HG02852 (cell line): ENCODE results near the gene TUFT1.
"Not testable (repeated sequence)": the region's sequence is repeated elsewhere in the genome, so short reads cannot be mapped to it uniquely, and the experiment has no call there.

ENCODE experiments used
- ATAC-seq: cut with Tn5 transposase; IDR thresholded peaks from one replicate; pipeline ENCODE4 v1.9.1; 2021; ENCODE audit warnings: mild to moderate bottlenecking, moderate library complexity; ENCODE audit not compliant: unreplicated experiment

TUFT1 gene

DNA sequence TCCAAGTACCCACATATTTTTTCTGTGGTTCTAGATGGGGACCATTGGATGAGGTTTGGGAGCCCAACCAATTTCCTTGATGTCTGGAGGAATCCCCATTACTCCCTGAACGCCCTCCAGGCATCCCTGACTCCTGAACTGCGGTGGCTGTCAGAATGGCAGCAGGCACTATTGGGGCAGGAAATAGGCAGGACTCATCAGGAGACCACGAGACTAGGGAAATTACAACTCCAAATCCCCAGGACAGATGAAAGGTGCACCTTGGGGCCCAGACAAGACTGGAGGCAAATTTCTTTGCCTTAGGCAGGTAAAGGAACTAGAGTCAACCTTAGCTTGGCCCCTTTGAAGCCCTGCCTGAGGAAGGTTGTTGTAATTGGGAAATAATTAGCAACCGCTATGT lies 27.8 kb upstream of the TUFT1 start:
- no peak for ATAC-seq

DNA sequence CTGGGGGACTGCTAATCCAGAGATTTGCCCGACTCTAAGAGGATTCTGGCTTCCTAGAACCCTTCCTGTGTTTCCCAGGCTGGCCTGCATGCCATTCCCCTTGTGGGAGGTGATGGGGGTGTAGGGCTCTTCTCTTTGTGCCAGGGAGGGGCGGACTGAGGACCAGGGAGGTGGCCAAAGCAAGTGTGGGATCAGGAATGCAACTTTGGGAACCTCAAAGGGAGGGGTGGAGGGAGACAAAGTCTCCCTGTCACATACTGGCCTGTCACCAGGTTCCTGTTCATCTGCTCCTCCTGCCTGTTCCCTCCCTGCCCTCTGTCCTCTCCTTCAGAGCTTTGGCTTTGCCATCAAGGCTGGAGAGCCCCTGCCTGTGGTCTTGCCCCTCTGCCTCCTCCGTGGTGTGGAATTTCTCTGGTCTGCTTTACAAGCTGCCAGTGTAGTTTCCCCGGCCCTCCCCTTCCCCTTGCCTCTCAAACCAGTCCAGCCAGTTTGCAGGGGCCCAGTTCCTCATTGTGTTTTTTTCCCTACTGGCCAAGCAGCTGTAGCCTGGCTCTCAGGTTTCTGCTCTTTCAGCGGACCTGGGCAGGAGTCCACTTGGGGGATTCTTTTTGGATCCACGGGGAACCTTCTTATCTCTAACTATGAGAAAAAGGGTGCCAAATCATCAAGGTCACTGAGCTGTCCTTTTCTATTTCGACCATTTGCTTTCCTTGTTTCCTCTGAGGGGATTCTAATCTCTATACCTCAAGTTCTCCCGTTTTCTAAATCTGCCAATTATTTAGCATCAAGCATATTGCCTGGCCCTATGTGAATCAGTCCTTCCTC lies 27.1 kb upstream of the TUFT1 start:
- no peak for ATAC-seq

DNA sequence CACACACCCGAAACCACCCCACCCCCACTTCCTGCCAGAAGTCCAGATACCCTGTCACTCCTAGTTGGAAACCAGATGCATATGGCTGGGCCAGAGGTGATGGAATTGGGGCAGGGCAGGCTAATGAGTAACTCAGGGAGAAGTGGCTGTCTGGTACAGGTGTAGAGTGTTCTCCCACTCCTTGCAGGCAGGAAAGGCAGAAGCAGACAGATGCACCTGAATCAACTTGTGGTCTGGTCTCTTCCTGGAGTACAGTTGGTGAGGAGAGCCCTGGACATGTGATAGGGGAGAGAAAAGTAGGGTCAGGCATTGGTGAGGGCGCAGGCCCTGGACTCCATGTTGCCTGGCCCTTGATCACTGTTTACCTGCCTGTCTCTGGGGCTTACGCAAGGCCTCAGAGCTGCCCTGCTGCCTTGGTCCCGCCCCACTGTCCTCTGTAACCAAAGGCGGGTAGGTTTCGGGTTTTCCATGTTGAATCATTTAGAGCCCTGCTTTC lies 26.4 kb upstream of the TUFT1 start:
- ATAC-seq = no peak

DNA sequence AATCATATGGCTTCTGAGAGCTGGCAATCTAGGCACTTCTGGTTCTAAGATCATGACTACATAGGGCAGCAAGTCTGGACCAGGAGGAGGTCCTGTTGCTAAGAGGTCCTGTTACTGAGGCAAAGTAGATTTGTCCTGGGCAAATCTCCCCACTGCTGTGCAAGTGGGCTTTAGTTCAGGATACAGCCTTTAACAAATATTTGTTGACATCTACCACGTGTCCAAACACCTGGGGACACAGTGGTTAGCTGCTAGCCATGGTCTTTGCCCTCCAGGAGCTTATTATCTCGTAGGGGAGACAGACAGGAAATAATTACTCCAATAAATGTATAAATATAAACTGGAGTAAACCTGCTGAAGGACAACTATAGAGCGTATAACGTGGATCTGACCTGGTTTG lies 25.7 kb upstream of the TUFT1 start:
- no peak for ATAC-seq

DNA sequence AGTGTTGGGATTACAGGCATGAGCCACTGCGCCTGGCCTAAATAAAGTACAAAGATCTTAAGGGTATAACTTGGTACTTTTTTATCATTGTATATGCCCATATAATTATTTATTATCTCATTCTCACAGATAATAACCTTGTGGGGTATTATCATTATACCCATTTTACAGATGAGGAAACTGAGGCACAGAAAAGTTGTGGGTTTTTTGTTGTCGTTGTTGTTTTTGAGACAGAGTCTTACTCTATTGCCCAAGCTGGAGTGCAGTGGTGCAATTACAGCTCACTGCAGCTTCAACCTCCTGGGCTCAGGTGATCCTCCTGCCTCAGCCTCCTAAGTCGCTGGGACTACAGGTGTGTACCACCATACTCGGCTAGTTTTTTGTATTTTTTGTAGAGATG lies 24.8 kb upstream of the TUFT1 start:
- no peak for ATAC-seq

DNA sequence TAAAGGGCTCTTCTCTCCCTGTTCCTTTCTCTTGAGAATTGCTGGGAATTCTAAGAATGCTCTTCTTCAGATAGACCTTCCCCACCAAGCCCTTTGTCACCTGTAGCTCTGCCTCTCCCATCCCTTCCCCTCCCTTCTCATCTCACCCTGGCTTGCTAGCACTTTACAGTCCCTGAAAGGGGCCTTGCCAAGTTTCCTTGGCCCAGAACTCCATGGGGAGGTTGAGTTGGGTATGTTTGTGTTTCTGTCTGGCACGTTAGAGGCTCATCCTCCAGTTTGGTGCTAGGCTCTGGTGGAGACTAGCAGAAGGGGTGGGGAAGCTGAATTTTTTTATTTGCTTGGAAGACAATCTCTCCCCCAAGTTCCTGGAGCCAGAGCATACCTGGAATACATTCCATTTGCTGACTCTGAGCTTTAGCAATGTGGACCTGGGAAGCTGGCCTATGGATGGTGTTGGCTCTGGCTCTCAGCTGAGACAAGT lies 24.0 kb upstream of the TUFT1 start:
- no peak for ATAC-seq

DNA sequence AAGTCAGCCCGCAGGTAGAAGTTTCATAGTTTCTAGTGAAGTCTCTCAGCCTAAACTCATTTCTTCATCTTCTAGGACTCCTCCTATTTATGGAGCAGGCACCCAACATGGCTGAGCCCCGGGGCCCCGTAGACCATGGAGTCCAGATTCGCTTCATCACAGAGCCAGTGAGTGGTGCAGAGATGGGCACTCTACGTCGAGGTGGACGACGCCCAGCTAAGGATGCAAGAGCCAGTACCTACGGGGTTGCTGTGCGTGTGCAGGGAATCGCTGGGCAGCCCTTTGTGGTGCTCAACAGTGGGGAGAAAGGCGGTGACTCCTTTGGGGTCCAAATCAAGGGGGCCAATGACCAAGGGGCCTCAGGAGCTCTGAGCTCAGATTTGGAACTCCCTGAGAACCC lies 21.7 kb upstream of the TUFT1 start:
- no peak for ATAC-seq

DNA sequence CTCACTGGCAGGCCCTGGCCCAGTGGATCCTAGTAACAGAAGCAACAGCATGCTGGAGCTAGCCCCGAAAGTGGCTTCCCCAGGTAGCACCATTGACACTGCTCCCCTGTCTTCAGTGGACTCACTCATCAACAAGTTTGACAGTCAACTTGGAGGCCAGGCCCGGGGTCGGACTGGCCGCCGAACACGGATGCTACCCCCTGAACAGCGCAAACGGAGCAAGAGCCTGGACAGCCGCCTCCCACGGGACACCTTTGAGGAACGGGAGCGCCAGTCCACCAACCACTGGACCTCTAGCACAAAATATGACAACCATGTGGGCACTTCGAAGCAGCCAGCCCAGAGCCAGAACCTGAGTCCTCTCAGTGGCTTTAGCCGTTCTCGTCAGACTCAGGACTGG lies 21.2 kb upstream of the TUFT1 start:
- no peak for ATAC-seq

DNA sequence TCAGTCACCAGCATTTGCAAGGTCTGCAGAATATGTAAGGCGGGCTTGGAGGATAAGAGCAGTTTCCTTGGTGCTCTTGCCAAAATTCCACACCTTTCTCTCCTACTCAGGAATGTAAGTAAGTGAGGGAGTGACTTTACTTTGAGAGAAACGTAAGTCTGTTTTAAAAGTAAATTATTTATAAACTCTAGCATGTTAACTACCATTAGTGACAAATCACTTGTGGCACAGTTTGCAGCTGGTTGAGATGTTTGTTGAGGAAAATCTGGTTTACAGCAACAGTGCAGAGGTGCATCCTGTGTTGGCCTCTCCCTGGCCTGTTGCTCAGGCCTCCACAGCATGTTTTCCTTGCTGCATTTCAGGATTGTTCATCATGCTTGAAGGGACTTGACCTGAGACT lies 20.4 kb upstream of the TUFT1 start:
- ATAC-seq = no peak

DNA sequence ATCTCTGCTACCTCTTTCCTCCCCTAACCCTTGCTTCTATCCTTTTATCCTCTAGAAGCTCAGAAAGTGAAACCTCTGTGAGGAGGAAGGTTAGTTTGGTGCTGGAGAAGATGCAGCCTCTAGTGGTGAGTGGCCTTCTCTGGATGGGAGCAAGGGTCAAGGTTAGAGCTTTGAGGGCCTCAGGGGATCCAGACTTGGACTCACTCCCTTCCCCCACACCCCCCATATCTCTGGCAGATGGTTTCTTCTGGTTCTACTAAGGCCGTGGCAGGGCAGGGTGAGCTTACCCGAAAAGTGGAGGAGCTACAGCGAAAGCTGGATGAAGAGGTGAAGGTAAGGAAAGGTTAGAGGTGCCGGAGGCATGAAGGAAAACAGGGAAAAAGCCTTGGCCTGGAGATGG lies 19.8 kb upstream of the TUFT1 start:
- ATAC-seq = no peak

DNA sequence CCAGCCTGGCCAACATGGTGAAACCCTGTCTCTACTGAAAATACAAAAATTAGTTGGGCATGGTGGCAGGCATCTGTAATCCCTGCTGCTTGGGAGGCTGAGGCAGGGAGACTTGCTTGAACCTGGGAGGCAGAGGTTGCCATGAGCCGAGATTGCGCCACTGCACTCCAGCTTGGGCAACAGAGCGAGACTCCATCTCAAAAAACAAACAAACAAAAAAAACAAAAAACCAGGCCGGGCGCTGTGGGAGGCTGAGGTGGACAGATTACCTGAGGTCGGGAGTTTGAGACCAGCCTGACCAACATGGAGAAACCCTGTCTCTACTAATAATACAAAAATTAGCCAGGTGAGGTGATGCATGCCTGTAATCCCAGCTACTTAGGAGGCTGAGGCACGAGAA lies 17.7 kb upstream of the TUFT1 start:
- ATAC-seq = not testable (repeated sequence)

DNA sequence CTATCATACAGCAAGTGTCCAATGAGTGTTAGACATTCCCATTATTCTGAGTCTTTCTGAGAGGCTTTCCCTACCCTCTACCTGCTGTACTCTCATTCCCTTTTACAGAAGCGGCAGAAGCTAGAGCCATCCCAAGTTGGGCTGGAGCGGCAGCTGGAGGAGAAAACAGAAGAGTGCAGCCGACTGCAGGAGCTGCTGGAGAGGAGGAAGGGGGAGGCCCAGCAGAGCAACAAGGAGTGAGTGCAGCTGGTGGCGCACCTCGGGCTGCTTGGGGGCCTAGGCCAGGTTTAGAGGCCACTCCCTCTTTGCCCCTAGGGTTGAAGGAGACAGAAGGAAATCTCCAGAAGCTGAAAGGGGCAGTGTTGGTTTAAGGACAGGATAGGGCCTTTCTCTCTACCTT lies 16.8 kb upstream of the TUFT1 start:
- no peak for ATAC-seq

DNA sequence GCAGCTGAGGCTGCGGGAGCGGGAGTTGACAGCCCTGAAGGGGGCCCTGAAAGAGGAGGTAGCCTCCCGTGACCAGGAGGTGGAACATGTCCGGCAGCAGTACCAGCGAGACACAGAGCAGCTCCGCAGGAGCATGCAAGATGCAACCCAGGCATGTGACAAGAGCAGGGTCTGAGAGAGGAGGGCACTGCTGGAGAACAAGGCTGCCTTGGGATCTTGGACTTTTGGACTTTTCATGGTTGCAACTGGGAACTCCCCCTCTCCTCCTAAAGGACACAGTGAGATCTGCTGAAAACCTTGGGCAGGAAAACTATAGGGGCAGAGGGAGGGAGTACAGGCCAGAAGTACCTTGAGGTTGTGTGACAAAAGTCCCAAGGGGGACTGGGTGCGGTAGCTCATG lies 15.4 kb upstream of the TUFT1 start:
- ATAC-seq = no peak

DNA sequence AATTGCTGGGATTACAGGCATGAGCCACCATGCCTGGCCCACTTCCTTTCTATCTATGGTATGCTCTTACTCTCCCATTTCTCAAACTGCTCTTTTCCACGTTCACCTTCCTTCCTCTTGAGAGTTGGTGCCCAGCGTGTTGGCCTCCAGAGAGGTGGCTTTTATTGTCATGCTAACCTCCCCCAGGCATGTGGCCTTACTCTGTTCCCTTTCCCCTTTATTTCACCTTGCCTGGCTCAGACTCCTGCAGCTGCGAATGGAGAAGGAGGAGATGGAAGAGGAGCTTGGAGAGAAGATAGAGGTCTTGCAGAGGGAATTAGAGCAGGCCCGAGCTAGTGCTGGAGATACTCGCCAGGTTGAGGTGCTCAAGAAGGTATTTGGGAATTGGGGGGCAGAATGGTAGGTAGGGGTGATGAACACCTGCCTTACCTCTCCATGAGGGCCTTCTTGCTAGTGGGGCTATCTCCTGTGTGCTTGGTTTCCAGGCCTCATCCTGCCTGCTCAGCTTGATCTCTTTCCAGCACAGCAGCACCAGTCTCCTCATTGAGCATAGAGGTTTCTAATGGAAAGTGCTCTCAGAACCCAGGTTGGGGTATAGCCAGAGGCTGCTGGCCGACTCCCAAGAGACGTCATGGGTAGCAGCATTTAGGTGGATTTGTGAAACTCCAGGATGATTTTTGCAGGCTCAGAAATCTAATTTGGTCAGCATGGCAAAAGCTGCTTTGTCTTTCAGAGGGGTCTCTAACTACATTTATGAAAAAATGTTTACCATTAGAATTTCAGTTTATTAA lies 13.2 kb upstream of the TUFT1 start:
- ATAC-seq = no peak

DNA sequence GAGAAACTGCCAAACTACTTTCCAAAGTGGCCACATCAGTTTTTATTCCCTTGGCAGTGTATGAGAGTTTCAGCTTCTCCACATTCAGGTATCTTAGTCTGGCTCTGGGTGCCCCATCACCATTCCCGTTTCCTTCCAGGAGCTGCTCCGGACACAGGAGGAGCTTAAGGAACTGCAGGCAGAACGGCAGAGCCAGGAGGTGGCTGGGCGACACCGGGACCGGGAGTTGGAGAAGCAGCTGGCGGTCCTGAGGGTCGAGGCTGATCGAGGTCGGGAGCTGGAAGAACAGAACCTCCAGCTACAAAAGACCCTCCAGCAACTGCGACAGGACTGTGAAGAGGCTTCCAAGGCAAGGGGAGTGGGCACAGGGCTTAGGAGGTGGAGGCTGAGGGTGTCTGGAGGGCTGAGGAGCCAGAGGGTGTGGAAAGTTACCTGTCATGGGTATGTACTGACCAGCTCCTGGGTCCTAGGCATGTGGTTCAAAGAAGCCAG lies 10.9 kb upstream of the TUFT1 start:
- ATAC-seq = no peak

DNA sequence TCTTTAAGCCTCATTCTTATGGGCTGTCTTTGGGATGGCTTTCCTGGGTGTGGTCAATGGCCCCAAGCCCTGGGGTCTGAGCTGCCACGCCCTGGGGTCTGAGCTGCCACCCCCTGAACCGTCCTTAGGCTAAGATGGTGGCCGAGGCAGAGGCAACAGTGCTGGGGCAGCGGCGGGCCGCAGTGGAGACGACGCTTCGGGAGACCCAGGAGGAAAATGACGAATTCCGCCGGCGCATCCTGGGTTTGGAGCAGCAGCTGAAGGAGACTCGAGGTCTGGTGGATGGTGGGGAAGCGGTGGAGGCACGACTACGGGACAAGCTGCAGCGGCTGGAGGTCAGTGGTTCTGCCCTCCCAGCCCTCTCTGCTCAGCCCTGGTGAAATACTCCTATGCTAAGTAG lies 10.3 kb upstream of the TUFT1 start:
- no peak for ATAC-seq

DNA sequence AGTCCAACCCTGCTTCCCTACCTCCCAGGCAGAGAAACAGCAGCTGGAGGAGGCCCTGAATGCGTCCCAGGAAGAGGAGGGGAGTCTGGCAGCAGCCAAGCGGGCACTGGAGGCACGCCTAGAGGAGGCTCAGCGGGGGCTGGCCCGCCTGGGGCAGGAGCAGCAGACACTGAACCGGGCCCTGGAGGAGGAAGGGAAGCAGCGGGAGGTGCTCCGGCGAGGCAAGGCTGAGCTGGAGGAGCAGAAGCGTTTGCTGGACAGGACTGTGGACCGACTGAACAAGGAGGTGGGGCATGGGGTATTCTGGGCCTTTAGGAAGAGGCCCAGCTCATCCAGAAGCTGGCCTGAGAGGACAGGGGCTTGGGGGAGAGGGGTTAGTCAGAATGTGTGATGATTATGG lies 9.6 kb upstream of the TUFT1 start:
- ATAC-seq = no peak

DNA sequence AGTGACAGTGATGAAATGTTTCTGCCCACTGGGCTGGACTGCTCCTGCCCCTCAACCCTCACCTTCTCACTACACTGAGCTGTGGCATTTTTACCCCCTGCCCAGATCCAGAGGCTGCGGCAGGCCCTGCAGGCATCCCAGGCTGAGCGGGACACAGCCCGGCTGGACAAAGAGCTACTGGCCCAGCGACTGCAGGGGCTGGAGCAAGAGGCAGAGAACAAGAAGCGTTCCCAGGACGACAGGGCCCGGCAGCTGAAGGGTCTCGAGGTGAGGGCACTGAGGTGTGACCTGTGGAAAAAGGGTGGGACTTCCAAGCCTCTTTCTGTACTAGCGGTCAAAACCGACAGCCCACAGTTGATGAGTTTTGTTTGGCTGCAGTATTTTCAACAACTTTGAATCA lies 6.2 kb upstream of the TUFT1 start:
- no peak for ATAC-seq

DNA sequence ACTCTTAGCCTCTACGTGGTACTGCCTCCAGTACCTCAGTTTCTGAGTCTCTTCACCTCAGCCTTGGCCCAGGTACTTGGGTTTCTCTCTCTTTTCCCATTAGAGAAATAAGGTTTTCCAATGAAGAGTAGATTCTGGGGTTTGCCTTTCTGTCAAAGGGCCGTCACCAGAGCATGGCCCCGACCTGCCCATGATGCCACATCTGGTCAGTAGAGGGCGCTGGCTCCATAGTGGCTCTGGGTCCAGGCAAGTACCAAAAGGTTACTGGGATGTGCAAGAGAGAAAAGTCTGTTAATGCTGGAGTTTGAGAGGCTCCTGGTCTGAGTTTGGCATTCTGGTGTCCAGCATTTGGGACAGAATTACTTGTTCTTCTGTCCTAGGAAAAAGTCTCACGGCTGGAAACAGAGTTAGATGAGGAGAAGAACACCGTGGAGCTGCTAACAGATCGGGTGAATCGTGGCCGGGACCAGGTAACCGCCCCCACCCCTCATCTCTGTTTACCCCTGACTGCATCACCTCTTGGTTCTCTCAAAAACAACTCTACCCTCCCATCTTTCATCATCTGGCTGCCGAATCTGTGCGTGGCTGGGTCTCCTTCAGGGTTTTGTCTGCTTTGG lies 5.3 kb upstream of the TUFT1 start:
- no peak for ATAC-seq

DNA sequence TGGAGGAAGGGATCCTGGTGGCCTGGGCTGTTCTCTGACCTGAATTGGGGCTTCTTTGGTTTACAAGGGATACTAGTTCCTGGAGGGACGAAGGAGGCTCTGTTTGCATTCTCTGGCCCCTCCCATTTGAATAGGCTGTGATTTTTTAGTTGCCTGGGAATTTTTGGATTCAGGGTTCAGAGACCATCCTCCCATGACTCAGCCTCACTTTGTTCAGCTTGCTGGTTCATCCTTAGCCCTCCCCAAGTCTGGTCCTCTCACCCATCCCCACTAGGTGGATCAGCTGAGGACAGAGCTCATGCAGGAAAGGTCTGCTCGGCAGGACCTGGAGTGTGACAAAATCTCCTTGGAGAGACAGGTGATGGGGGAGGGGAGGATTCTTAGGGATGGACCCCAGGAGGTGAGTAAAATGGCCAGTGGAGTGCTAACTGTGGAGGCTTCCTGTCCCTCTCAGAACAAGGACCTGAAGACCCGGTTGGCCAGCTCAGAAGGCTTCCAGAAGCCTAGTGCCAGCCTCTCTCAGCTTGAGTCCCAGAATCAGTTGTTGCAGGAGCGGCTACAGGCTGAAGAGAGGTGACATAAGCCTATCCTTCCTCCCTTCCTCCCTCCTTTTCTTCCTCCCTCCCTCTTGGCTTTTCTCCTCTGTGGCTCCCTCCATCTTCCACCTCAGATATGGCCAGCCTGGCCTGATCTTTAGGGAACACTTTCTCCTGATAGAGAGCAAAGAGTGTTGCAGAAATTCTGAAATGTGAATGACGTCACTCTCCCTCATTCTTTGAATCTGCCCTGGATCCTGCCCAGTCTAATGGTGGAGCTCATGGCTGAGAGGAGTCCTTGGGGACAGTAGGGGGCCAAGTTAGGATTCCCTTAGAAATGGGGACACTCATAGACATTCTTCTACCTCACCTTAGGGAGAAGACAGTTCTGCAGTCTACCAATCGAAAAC lies 4.5 kb upstream of the TUFT1 start:
- no peak for ATAC-seq
